HepG2 (cell line): Measurements from ENCODE around the gene CDIP1. TPM values are rescaled to one million over a fixed set of nuclear protein-coding genes. Genes with fewer than 3 reads are reported as not detected.

Experiments
- ASH2L ChIP-seq: fragments of 300-600, 200-600 bp; sonication (generic); IDR thresholded peaks from 2 replicates; pipeline ENCODE4 v1.7.0; 2017; ENCODE audit warnings: low read depth, mild to moderate bottlenecking, moderate library complexity, mixed read lengths, low read length; ENCODE audit not compliant: insufficient read length
- CENPBD1 ChIP-seq: sonication (generic); formaldehyde crosslinking; IDR thresholded peaks from 2 replicates; pipeline ENCODE4 v1.8.0; 2022; ENCODE audit warnings: missing genetic modification reagents, low read depth, mild to moderate bottlenecking, borderline replicate concordance
- CENPX ChIP-seq: sonication (generic); formaldehyde crosslinking; IDR thresholded peaks from 2 replicates; pipeline ENCODE4 v1.9.0; 2021; ENCODE audit warnings: mild to moderate bottlenecking, missing genetic modification reagents, moderate library complexity
- GATAD2A ChIP-seq: IDR thresholded peaks from 2 replicates; pipeline ENCODE4 v1.6.1; 2016
- NFKBIZ ChIP-seq: IDR thresholded peaks from 2 replicates; pipeline ENCODE4 v1.6.1; 2018; ENCODE audit warnings: missing genetic modification reagents, missing compliant biosample characterization
- PHF5A ChIP-seq: IDR thresholded peaks from one replicate; pipeline ENCODE4 v1.6.1; 2018; ENCODE audit warnings: low read depth, missing genetic modification reagents; ENCODE audit not compliant: unreplicated experiment
- TFDP2 ChIP-seq: sonication (generic); formaldehyde crosslinking; IDR thresholded peaks from 2 replicates; pipeline ENCODE4 v1.4.0; 2020; ENCODE audit warnings: missing genetic modification reagents
- ZFP37 ChIP-seq: sonication (generic); formaldehyde crosslinking; IDR thresholded peaks from 2 replicates; pipeline ENCODE4 v1.4.0; 2020; ENCODE audit warnings: missing genetic modification reagents, borderline replicate concordance
- ZNF354B ChIP-seq: sonication (generic); formaldehyde crosslinking; IDR thresholded peaks from 2 replicates; pipeline ENCODE4 v1.8.0; 2022; ENCODE audit warnings: mild to moderate bottlenecking, missing genetic modification reagents
- ZNF670 ChIP-seq: sonication (generic); formaldehyde crosslinking; IDR thresholded peaks from 2 replicates; pipeline ENCODE4 v1.8.0; 2022; ENCODE audit warnings: mild to moderate bottlenecking, missing genetic modification reagents, borderline replicate concordance
- ZNF850 ChIP-seq: sonication (generic); formaldehyde crosslinking; conservative IDR thresholded peaks from 2 replicates; pipeline ENCODE4 v1.9.0; 2021; ENCODE audit warnings: mild to moderate bottlenecking, missing genetic modification reagents
- ZSCAN22 ChIP-seq: sonication (generic); formaldehyde crosslinking; IDR thresholded peaks from 2 replicates; pipeline ENCODE4 v1.4.0; 2020; ENCODE audit warnings: mild to moderate bottlenecking, missing genetic modification reagents
- ZSCAN25 ChIP-seq: sonication (generic); formaldehyde crosslinking; IDR thresholded peaks from 2 replicates; pipeline ENCODE4 v1.8.0; 2022; ENCODE audit warnings: mild to moderate bottlenecking, missing genetic modification reagents
- polyA plus RNA-seq, 8 experiments: library from polyadenylated mRNA; depleted of rRNA in 3 of 8; stranded (reverse) in 7 of 8; unstranded in 1 of 8; fragments of >200 nt; fragmentation: Illumina TruSeq in 4 of 8; extraction: Trizol in 4 of 8; gene quantifications; 2 replicates each; pipeline versions ENCODE4 v1.2.1 to v1.2.3, GENCODE V29; 2011 to 2016; ENCODE audit warnings: low read depth in 4 of 8, missing spikeins in 1 of 8, mixed read lengths in 1 of 8; ENCODE audit not compliant: insufficient read depth in 1 of 8
- total RNA-seq, 5 experiments: library from RNA; depleted of rRNA; stranded (reverse); fragments of >200 nt; fragmentation: Illumina TruSeq; extraction: Trizol; gene quantifications; 2 replicates each; pipeline ENCODE4 v1.2.3, GENCODE V29; 2016; ENCODE audit warnings: low read depth in 1 of 5
- TF ChIP-seq, protein P1 (sequence below): sonication (generic); formaldehyde crosslinking; IDR thresholded peaks from 2 replicates; pipeline ENCODE4 v1.4.0; 2020; ENCODE audit warnings: missing genetic modification reagents
- TF ChIP-seq, protein P2 (sequence below), 2 experiments: sonication (generic) in 1 of 2; formaldehyde crosslinking in 1 of 2; IDR thresholded peaks; 2 replicates each; pipeline versions ENCODE4 v1.6.1 to v1.9.0; 2014 to 2022; ENCODE audit warnings: antibody characterized with exemption in 1 of 2, borderline replicate concordance in 1 of 2, inconsistent platforms in 1 of 2, low read depth in 1 of 2, missing genetic modification reagents in 1 of 2
- TF ChIP-seq, protein P3 (sequence below): sonication (generic); formaldehyde crosslinking; IDR thresholded peaks from 2 replicates; pipeline ENCODE4 v1.4.0; 2020; ENCODE audit warnings: mild to moderate bottlenecking, missing genetic modification reagents

The CDIP1 gene
- total and polyA plus RNA-seq, 2 of the 13 experiments (the other 11 are each of a cell fraction or from before 2014, with no cell fraction given) = 31.2 to 56.7 TPM

- no peak for TF ChIP-seq CENPBD1 (CRISPR knock-in tag)
- TF ChIP-seq, protein P1, sequence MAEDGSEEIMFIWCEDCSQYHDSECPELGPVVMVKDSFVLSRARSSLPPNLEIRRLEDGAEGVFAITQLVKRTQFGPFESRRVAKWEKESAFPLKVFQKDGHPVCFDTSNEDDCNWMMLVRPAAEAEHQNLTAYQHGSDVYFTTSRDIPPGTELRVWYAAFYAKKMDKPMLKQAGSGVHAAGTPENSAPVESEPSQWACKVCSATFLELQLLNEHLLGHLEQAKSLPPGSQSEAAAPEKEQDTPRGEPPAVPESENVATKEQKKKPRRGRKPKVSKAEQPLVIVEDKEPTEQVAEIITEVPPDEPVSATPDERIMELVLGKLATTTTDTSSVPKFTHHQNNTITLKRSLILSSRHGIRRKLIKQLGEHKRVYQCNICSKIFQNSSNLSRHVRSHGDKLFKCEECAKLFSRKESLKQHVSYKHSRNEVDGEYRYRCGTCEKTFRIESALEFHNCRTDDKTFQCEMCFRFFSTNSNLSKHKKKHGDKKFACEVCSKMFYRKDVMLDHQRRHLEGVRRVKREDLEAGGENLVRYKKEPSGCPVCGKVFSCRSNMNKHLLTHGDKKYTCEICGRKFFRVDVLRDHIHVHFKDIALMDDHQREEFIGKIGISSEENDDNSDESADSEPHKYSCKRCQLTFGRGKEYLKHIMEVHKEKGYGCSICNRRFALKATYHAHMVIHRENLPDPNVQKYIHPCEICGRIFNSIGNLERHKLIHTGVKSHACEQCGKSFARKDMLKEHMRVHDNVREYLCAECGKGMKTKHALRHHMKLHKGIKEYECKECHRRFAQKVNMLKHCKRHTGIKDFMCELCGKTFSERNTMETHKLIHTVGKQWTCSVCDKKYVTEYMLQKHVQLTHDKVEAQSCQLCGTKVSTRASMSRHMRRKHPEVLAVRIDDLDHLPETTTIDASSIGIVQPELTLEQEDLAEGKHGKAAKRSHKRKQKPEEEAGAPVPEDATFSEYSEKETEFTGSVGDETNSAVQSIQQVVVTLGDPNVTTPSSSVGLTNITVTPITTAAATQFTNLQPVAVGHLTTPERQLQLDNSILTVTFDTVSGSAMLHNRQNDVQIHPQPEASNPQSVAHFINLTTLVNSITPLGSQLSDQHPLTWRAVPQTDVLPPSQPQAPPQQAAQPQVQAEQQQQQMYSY (CRISPR knock-in tag) = peak; percentile 78
- peak; percentile 25; the same call in 1 of the 2 replicates for TF ChIP-seq ZFP37 (CRISPR knock-in tag)
- no peak for TF ChIP-seq CENPX (CRISPR knock-in tag)
- TF ChIP-seq ZSCAN25 (CRISPR knock-in tag) = no peak; the same call in 1 of the 2 replicates
- TF ChIP-seq, protein P2, sequence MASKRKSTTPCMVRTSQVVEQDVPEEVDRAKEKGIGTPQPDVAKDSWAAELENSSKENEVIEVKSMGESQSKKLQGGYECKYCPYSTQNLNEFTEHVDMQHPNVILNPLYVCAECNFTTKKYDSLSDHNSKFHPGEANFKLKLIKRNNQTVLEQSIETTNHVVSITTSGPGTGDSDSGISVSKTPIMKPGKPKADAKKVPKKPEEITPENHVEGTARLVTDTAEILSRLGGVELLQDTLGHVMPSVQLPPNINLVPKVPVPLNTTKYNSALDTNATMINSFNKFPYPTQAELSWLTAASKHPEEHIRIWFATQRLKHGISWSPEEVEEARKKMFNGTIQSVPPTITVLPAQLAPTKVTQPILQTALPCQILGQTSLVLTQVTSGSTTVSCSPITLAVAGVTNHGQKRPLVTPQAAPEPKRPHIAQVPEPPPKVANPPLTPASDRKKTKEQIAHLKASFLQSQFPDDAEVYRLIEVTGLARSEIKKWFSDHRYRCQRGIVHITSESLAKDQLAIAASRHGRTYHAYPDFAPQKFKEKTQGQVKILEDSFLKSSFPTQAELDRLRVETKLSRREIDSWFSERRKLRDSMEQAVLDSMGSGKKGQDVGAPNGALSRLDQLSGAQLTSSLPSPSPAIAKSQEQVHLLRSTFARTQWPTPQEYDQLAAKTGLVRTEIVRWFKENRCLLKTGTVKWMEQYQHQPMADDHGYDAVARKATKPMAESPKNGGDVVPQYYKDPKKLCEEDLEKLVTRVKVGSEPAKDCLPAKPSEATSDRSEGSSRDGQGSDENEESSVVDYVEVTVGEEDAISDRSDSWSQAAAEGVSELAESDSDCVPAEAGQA (IDR thresholded peaks at IDR 0.05; ENCODE audit: low read depth) = peak; percentile 39; the same call in 1 of the 2 replicates
- TF ChIP-seq, protein P2 (CRISPR knock-in tag; IDR thresholded peaks at IDR 0.05; ENCODE audit: borderline replicate concordance) = no peak
- TF ChIP-seq ASH2L = peak; percentile 75
- no peak; the same call in 1 of the 2 replicates for TF ChIP-seq NFKBIZ
- no peak for TF ChIP-seq ZNF670 (CRISPR knock-in tag)
- peak; percentile 91 for TF ChIP-seq GATAD2A (CRISPR knock-in tag)
- TF ChIP-seq ZNF850 (CRISPR knock-in tag) = no peak
- TF ChIP-seq, protein P3, sequence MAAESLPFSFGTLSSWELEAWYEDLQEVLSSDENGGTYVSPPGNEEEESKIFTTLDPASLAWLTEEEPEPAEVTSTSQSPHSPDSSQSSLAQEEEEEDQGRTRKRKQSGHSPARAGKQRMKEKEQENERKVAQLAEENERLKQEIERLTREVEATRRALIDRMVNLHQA (CRISPR knock-in tag) = no peak
- TF ChIP-seq ZNF354B = no peak
- TF ChIP-seq TFDP2 (CRISPR knock-in tag) = peak; percentile 8; the same call in 1 of the 2 replicates
- TF ChIP-seq ZSCAN22 (CRISPR knock-in tag) = no peak
- TF ChIP-seq PHF5A (CRISPR knock-in tag) = peak; percentile 52
Measured at GRCh38 chr16:4461250-4462085, 77.1 kb downstream of the CDIP1 start (continued).
